HG03432 (cell line): Measurements from ENCODE around the gene ANXA6.
A peak's percentile ranks its signal among the peaks of the same experiment; 100 is the strongest.

Experiments
- ATAC-seq: cut with Tn5 transposase; IDR thresholded peaks from one replicate; pipeline ENCODE4 v1.9.1; 2021; ENCODE audit warnings: mild to moderate bottlenecking, moderate library complexity; ENCODE audit not compliant: unreplicated experiment

ANXA6 gene

DNA sequence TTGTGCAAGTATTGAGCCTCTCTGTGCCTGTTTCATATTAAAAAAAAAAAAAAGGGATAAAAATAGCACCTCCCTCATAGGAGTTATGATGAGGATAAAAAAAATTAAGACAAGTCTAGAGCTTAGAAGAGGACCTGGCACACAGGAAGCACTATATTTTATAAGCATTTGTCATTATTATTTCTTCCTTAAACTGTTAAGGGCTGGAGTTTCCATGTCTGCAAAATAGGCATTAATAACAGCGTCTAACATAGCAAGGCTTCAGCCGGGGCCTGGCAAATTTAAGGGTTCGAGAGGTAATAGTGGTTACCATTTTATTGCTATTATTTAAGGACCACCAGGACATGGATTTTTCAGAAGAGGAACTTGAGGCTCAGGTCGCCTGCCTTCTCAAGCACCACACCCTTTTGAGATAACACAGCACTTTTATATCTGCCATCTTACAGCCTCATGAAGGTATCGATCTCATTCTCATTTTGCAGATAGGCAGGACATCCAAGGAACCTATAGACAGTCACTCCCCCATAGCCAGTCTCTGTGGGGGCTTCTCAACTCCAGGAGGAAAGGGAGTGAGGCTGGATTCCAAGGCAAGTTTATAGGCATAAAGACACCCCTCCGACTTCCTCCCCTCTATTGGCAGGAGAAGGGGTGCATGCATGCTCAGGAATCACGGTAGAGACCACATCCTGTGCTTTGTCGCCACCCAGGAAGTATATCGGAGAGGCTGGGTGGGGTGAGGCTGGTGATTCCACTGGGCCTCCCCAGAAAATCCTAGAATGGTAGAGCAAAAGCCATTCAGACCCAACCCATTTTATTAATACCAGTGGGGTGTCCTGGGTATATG, 2.4 kb downstream of the ANXA6 start:
- ATAC-seq: peak; percentile 33

DNA sequence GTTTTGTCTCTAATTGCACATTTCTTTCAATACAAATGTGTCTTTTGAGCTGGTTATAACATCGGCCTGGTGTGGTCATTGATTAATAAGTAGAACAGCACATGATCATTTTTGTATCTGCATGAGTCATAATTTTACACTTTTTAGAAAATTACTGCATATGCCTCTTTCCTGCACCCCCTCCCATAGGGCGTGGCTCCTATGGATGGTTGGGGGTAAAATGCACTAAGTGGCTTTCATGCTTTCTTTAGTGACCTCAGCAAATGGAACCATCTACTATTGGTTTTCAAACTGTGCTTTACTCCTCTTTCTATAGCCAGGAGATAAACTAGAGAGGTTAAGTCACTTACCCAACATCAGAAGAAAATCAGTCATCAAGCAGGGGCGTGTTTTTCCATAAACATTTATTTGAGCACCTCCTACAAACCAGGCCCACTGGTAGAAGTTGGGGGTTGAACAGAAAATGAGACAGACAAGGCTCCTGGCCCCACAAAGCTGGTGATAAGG, 3.8 kb downstream of the ANXA6 start:
- ATAC-seq: peak; percentile 10

DNA sequence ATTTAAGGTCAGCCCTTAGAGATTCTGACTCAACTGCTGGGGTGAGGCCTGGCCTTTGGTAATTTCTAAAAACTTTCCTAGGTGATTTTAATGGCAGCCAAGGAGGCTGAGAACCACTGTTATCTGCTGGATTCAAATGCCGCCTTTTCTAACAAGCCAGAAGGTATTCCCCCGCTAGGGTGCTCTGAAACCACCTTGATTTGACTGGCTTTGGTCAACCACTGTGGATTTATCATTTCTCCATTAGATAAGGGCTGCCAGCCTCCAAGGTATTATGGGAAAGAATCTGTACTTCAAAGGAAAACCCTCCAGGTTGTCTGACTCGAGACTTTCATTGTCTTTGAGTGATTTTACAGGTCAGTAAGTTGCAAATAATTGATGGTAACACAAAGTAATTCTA, 4.3 kb downstream of the ANXA6 start:
- ATAC-seq: no peak

DNA sequence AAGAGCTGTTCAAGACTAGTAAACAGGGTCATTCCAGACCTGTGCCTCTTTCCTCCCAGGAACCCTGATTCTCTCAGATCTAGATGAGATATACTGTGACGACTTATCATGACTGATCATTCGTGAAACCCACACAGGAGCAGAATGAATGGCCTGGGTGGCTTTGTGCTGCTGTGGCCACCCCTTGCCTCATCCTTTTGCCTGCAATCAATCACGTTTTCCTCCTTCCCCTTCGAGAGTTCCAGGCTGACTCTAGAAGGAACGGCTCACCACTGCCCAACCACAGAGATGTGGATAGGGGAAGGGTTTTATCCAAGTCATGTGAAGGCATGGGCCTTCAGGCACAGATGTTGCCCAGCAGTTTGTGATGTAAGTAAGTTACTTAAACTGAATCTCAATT, 5.8 kb downstream of the ANXA6 start:
- peak; percentile 34 for ATAC-seq

GRCh38 chr5:151151263-151151660, 6.3 kb downstream of the ANXA6 start:
- no peak for ATAC-seq

- peak; percentile 62 for ATAC-seq
Measured at GRCh38 chr5:151150471-151151262, 6.9 kb downstream of the ANXA6 start.

DNA sequence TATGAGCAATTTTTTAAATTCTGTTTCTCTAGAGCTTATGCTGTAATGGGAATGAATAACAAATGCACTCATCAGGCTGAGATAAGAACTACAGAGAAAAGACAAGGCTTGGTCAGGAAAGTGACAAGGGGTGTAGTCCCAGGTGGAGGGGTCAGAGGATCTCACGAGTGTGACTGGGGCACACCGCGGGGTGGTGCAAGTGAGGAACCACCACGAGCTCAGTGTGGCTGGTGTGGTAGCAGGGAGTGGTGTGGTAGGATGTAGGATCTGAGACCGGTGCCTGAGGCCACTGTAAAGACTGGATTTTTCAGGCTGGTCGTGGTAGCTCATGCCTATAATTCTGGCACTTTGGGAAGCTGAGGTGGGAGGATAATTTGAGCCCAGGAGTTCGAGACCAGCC, 9.0 kb downstream of the ANXA6 start:
- ATAC-seq: no peak

DNA sequence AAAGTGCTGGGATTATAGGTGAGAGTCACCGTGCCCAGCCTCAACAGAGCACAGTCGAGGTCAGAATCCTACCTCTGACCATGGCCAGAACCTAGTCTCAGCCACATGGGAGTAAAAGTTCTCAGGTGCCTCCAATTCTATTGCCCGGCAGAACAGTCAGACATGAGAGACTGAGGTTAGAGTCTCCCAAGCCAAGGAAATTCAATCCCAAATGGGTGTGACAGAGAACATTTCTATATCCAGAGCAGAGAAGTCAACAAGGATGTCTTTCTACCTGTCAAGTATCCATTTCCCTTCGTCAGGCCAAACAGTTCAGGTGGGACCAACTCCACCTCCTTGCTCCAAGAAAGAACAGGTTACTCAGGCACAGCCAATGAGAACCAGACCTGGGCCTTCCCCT, 10.5 kb downstream of the ANXA6 start:
- no peak for ATAC-seq

DNA sequence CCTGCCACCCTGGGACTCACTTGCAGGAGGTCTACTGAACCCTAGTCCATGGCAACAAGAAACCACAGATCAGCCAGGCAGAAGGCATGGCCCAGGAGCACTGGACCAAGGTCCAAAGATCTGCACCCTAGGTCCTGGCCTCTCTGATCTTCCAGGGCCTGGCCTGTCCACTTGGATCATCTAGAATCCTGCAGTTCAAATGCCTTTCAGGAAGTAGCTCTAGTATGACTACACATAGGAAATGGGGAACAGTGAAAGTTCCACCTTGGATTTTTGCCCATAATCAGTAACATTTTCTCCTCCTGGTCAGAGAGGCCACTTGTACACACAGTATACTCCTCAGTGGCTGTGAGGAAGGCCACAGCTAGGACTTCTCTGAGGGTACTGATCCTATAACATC, 11.5 kb downstream of the ANXA6 start:
- no peak for ATAC-seq

DNA sequence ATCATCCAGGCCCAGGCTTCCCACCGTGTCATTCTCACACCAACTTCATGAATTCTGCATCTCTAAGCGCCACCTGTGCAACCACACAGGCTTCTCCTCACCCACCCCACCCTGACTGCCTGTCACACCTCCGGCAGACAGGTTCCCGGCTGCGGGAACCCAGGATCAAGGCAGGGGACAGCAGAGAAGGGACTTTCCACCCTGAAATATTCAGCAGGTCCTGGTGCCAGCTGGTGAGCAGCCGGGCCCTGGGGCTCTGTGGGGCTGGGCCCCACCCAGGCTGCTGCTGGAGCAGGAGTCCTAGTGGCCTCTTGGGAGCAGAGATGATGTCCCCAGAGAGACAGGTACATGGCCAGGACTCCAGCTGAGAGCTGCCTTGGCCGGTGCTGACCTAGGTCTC, 12.7 kb downstream of the ANXA6 start:
- peak; percentile 26 for ATAC-seq

GRCh38 chr5:151144275-151144674, 13.3 kb downstream of the ANXA6 start:
- no peak for ATAC-seq

- no peak for ATAC-seq
Measured at GRCh38 chr5:151143645-151144044, 13.9 kb downstream of the ANXA6 start.

- no peak for ATAC-seq
Measured at GRCh38 chr5:151142933-151143332, 14.6 kb downstream of the ANXA6 start.

GRCh38 chr5:151141535-151141934, 16.0 kb downstream of the ANXA6 start:
- ATAC-seq: peak; percentile 95

GRCh38 chr5:151140686-151141459, 16.7 kb downstream of the ANXA6 start:
- ATAC-seq: no peak

- ATAC-seq: no peak
Measured at GRCh38 chr5:151139646-151140045, 17.9 kb downstream of the ANXA6 start.

DNA sequence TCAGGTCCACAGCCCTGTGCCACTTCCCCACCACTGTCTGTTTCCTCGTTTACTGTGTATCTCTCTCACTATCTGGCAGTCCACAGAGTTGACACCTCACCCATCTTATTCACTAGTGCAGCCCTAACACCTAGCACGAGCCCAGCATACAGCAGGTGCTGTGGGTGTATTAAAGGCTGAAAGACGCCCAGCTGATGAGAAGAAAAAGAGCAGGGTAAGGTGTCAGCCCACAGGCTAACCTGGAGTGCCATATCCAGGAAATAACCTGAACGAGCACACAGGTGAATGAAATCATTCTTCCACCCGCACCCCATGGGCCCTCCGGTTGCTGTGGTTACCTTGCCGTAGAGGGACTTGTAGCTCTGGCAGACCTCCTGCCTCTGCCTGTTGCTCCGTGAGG, 18.6 kb downstream of the ANXA6 start:
- no peak for ATAC-seq

GRCh38 chr5:151138114-151138513, 19.5 kb downstream of the ANXA6 start:
- no peak for ATAC-seq

DNA sequence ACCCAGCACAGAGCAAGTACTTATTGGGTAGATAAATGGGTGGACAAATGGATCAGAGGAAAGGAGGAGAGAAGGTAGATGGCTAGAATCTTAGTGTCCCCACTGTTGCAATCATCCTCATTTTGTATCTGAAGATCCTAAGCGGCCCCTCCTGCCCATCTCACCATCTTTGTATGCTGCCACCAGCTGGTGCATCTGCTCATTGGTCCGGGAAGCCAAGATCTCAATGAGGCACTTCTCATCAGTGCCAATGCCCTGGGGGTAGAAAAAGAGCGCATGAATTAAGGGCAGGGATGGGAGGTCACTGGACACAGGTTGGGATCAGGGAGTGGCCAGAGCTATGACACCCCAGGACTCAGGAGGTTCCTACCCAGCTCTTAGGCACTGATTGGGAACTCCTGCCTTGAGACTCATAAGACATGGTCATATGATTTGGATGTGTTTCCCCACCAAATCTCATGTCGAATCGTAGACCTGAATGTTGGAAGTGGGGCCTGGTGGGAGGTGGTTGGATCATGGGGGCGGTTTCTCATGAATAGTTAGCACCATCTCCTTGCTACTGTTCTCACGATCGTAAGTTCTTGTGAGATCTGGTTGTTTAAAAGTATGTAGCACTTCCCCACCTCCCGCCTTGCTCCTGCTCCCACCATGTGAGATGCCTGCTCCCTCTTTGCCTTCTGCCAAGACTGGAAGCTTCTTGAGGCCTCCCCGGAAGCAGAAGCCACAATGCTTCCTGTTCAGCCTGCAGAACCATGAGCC, 20.3 kb downstream of the ANXA6 start:
- ATAC-seq: no peak

DNA sequence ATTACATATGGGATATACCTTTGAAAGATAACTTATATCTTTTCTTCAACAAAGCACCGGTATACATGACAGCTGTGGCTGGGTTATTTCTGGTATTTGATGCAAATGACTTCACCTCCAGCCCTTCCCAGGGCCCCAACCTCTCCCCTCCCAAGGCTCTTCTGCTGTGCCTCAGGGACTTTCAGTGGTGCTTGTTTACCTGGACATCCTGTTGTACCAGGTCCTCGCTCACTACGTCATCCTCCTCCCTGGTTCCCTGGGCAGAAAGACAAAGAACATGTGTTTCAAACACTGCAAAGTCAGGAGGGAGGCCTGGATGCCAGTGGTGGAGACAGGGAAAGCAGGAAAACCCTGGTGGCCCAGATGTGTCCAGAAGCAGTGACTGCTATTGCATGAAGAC, 23.4 kb downstream of the ANXA6 start:
- ATAC-seq: peak; percentile 73
